ENCODE data around the gene METTL16.

- no peak for TF ChIP-seq CTCF (IDR thresholded peaks at IDR 0.05; ENCODE audit: borderline replicate concordance, extremely low read depth, low read length, poor library complexity, severe bottlenecking)
- no peak for TF ChIP-seq EZH2 (IDR thresholded peaks at IDR 0.05; ENCODE audit: borderline replicate concordance, low read depth, low read length, severe bottlenecking)
Measured at GRCh38 chr17:2392252-2393173, 119.2 kb downstream of the METTL16 start.

All from DND-41 (cell line).